CD4-positive, alpha-beta T cell treated with Interleukin-1 beta for 1 hour (primary cell): ENCODE data around the gene PYDC1.
"Not testable (repeated sequence)": the region's sequence is repeated elsewhere in the genome, so short reads cannot be mapped to it uniquely, and the experiment has no call there.

Experiments used
- DNase-seq, 2 donors: peaks; one replicate each; pipeline ENCODE4 v3.0.0-alpha.2; 2020 to 2022

PYDC1 gene

GRCh38 chr16:31177136-31177535, 39.8 kb downstream of the PYDC1 start:
- DNase-seq: peak; percentile 33 to 60

- DNase-seq: not testable (repeated sequence)
Observed at GRCh38 chr16:31170048-31170447, 46.9 kb downstream of the PYDC1 start.

- DNase-seq: no peak
Observed at GRCh38 chr16:31168848-31169247, 48.1 kb downstream of the PYDC1 start.

- no peak for DNase-seq
Observed at GRCh38 chr16:31167315-31167714, 49.6 kb downstream of the PYDC1 start.
